GM10847 (cell line): ENCODE measurements around the gene HOMER3.

Source experiments
- POLR2A ChIP-seq: IDR thresholded peaks from 2 replicates; pipeline ENCODE4 v1.6.1; 2011; ENCODE audit not compliant: insufficient read length; ENCODE audit errors: extremely low read depth

HOMER3 gene

DNA sequence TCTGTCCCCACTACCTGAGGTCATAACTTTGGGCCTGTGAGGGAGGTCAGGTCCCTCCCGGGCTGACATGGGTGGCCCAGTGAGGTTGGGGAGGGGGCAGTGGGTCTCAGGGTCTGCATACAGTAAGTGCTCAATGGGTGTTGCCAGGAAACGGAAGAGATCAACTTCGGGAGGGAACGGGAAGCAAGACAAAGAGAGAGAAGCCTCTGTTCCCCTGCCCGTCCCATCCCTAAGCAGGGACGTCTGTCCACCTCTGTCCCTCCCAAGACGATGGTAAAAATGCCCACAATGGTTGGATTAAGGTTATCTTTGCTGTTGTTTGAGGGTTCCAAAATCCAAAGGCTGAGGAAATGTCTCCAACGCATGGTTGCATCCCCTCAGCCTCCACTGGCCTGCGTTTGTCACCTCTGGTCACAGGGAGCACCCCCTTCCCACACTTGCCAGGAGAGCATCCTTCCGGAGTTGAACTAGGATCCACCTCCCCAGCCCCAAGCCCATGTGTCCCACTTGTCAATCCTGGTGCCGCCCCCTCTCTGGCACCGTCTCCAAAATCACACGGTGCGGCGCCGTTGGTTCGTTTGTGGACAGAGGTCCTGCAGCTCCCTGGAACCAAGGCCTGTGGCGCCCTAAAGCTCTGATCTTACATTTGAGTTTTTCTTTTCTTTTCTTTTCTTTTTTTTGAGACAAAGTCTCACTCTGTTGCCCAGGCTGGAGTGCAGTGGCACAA, 774 bp upstream of the HOMER3 start:
- TF ChIP-seq POLR2A: no peak

DNA sequence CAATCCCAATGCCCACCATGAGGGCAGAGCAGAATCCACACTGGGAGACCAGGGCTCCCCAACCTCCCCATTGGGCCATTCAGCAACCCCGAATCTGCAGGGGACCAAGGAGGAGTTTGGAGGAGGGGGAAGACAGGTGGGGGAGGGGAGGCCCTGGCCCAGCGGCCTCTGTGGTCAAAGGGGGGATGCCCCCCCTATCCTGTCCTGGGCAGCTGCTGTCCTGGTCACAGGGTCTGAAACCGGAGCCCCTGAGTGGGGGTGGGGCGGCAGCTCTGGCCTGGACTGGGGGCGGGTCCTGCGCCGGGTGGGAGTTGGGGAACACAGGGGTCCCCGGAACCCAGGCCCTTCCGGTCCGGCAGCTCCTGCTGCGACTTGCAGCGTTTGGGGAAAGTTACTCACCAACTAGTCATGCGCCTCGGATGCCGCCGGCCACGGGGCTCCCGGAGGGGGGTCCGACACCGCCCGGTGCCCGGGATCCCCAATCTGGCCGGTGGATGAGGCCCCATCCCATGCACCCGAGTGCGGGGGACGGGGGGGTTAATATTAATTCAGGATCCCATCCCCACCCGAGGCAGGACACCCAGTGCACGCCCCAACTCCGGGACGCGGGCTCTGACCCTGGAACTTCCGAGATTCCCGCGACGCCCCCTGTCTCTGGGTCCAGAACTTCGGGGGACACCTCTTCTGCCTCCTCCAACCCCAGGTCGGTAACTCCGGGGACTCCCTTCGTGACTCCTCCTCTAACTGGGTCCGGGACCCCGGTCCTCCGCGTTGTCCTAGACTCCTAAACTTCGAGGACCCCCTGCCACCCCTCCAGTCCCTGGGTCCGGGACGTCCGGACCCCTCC, 872 bp downstream of the HOMER3 start:
- TF ChIP-seq POLR2A: no peak

DNA sequence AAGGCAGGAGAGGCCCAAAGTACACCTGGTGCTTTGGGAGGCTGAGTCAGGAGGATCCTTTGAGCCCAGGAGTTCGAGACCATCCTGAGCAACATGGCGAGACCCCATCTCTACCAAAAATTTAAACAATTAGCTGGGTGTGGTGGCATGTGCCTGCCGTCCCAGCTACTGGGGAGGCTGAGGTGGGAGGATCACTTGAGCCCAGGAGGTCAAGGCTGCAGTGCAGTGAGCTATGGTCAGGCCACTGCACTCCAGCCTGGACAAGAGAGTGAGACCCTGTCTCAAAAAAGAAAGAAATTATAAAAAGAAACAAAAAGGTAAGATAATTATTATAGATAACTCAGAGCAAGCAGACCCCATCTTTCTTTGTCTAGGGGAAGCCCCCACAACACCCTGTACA, 1.9 kb downstream of the HOMER3 start:
- no peak for TF ChIP-seq POLR2A

DNA sequence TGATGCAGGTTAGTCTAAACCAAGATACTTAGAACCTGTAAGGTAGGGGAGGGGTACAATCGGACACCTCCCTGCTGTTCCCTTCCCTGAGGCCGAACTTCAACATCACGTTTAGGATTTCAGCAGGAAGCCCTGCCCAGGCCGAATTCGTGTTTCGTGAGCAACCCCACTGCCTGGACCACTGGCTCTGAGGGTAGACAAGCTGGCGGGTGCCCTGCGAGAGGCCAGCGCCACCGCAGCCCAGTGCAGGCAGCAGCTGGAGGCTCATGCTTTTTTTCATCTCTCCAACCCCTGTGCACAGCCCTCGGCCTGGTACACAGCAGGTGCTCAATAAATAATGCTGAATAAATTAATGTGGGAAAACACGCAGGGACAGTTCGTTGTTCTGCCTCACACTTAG, 7.7 kb downstream of the HOMER3 start:
- no peak for TF ChIP-seq POLR2A

DNA sequence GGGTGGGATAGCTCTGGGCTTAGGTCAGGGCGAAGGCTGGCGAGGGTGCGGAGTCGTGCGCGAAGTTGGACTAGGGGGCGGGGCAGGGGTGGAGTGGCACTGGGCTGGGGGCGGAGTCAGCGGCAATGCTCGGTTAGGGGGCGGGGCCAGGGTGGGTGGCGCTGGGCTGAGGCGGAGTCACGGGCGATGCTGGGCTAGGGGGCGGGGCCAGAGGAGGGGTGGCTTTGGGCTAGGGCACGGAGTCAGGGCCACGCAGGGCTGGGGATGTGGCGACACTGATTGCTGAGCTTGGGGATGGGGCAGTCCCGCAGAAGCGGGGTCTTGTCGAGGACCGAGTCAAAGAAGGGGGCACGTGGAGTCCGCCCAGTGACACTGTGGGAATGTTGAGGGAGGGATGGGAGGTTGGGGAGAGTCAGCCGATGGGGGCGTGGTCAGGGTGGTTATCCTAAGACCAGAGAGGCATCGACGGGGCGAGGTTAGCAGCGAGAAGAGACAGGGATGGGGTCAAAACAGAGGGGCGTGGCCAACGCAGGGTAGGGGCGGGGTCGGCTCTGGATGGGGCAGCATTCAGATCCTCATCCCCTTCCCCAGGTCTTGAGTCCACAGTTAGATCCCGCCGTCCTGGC, 8.7 kb downstream of the HOMER3 start:
- TF ChIP-seq POLR2A: no peak

DNA sequence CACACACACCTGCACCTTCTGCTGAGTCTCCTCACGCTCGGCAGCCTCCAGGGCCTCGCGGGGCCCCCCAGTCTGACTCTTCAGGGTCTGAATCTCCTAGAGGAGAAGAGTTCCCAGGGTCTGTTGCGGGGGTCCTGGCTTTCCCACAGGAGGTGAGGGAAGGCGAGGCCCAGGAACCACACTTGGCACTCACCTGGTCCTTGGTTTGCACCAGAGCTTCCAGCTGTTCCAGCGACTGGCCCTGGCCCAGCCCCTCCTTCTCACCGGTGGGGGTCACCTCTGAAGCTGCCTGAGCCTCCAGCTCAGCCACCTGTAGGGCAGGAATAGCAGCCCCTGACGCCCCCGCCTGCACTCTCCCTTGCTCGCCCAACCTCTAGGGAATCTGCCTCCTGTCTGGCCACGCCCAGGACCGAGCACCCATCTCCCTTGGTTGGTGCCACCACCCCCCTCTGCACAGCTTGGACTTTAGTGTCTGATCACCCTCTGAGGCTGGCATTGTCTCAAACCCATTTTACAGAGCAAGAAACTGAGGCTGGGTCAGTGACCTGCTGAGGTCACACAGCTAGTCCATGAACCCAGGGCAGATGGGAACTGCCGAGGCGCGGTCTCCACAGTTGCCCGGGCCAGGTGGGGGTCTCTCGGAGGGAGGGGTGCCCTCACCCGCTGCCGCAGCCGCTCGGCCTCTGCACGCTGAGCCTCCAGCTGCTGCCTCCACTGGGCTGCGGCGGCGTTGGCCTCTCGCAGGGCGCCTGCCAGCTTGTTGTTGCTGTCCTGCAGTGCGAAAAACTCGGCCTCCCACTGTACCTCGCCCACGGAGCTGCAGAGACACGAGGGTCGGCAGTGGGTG, 9.5 kb downstream of the HOMER3 start:
- no peak for TF ChIP-seq POLR2A

DNA sequence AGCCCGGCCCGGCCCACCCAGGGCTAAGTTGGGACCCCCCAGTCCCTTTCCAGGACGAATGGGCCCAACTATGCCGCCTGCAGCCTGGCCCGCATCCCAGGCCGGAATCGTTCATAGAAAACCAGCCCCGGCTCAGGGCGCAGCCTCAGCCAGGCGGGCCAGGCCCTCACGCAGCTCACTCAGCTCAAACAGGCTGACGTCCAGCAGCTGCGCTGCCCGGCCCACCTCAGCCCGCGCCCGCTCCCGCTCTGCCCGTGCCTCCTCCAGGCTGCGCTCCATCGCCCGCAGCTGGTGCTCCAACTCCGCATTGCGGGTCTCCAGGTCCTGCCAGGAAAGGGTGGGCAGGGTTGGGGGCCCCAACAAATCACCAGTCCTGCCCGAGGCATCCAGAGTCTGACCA, 11.7 kb downstream of the HOMER3 start:
- TF ChIP-seq POLR2A: no peak

DNA sequence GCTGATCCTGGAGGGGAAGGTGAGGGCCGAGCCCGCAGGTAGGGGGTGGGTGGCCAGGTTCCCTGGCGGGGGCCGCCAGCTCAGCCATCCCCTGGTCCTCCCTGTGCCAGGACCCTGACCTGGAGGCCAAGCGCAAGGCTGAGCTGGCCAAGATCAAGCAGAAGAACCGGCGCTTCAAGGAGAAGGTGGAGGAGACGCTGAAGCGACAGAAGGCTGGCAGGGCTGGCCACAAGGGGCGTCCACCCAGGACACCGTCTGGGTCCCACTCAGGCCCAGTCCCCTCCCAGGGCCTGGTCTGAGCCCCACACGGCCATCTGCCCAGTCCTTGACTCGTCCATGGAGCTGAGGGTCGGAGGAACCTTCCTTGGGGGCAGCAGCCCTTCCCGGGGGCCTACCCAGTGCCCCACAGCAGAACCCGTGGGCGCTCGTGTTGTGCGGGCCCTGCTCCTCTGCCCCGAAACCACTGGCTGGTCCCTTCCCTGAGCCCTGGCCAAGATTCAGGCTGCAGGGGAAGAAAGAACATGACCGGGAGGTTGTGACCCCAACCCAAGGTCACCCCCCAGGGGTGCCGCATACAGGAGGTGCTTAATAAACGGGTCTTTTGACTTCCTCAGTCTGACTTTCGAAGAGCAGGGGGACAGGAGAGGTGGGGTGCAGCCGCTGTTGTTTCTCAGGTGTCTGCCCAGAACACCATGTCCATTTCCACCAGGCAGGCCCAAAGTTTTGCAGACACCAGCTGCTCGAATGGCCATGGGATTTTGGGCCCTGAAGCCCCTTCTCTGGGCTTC, 12.8 kb downstream of the HOMER3 start:
- no peak for TF ChIP-seq POLR2A

DNA sequence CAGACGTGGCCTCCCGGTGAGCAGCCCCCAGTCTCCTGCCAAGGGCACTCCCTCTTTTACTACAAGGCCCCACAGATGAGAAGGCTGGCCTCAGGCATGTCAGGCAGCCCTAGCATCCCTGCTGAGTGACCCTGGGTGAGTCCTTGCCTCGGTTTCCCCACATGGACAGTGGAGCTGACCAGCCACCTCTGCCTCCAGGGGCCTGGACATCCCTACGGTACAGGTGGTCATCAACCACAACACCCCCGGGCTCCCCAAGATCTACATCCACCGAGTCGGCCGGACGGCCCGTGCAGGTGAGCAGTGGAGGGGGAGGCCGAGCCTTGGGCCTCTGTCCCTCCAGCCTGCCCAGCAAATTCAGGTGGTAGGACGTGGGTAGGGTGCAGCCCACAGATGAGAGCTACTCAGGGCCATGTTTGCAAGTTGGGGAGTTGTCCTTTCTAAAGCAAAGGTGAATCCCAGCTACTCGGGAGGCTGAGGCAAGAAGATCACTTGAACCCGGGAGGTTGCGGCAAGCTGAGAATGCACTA, 16.3 kb downstream of the HOMER3 start:
- no peak for TF ChIP-seq POLR2A

DNA sequence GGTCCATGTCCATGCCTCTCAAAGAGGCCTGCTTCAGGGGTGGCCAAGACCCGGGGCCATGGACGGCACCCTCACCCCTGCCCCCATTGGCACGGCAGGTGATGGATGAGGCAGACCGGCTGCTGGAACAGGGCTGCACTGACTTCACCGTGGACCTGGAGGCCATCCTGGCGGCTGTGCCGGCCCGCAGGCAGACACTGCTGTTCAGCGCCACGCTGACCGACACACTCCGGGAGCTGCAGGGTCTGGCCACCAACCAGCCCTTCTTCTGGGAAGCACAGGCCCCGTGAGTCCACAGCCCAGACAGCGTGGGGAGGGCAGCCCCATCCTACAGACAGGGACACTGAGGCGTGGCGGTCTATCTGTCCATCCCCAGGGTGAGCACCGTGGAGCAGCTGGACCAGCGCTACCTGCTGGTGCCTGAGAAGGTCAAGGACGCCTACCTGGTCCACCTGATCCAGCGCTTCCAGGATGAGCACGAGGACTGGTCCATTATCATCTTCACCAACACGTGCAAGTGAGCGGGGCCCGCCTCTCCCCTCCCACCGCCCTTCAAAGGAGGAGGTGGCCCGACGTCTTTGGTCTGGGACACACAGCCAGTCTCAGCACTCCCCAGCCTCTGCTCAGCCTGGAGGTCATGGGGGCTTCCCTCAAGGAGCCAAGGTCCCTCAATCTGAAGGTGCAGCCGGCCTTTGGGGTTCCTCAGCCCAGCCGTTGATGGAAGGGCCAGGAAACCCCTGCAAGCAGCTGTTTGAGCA, 18.6 kb downstream of the HOMER3 start:
- TF ChIP-seq POLR2A: no peak

DNA sequence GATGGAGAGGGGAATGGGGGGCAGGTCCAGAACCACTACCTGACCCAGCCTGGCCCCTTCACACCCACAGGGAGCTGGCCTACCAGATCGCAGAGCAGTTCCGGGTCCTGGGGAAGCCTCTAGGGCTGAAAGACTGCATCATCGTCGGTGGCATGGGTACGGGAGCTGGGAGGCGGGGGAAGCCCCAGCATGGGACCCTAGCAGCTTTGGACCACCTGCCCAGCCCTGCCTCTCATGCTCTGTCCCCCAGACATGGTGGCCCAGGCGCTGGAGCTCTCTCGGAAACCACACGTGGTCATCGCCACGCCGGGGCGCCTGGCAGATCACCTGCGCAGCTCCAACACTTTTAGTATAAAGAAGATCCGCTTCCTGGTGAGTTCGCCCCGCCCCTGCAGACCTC, 19.4 kb downstream of the HOMER3 start:
- no peak for TF ChIP-seq POLR2A

DNA sequence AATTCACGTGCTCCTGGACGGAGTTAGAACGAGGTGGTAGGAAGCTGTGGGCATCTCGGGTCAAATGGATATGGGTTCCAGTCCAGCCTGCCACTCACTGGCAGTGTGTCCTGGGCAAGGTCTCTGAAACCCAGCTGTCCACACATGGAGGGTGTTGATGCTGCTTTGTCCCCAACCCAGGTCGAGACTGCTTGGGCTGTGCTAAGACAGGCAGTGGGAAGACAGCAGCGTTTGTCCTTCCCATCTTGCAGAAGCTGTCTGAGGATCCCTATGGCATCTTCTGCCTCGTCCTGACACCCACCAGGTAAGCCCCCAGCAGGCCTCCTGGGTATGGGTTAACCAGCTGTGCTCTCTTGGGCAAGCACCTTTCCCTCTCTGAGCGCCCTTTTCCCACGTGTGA, 20.6 kb downstream of the HOMER3 start:
- no peak for TF ChIP-seq POLR2A

DNA sequence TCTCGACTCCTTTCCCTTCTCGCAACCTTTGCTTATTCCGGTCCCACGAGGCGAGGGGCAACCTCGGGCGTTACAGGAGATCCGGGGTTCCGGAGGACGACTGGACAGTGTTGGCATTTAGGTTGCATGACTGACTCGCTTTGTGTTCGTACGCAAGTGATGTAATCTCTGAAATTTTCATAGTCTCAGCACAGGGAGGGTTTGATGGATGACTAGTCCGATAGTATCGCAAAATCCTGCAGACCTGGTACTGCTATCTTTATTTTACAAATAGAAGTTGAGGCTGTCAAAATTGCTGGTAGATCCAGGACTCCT, 21.2 kb downstream of the HOMER3 start:
- no peak for TF ChIP-seq POLR2A
